Smooth muscle cell of the pulmonary artery (primary cell): Measurements from ENCODE around the gene LRTM2. TPM values are rescaled to one million over a fixed set of nuclear protein-coding genes. Genes with fewer than 3 reads are reported as not detected.

Source experiments
- total RNA-seq: library from RNA; depleted of rRNA; stranded (reverse); fragments of >200 nt; gene quantifications from 2 replicates; pipeline ENCODE4 v1.2.3, GENCODE V29; 2014

Gene LRTM2
- not detected in 2 replicates for total RNA-seq

DNA sequence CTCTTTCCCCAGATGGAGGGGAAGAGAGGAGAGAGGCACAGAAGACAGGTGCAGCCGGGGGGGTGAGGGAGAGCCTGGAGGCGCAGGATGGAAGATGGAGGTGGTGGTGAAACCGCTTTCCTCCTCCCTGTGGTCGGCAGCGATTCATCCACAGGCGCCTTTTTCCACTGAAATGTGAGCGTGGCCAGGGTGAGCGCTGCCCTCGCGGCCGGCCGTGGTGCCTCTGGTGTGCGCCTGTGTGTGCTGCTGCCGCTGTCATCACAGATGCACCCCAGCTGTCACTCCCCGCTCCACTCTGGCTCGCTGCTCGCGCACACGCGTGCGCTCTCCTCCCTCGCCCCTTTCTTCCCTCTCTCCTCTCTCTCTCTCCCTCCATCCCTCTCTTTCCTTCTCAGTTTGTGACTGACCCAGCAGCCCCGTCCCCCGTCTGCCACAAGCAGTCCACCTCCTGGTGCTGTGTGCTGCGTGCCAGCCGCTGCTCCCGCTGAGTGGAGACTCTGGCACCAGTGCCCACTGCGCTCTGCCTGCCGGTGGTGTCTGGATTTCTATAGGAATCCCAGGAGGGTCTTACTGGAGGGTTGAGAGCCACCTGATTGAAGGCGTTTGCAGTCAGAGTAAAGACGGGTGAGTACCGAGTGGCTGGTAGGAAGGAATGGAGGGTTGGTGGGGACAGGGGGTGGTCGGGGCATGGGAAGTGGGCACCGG is at the start of gene LRTM2:
Gene LRTM2, plus strand, starts transcription at position 375 of the 705 bp plus-strand sequence. CDS start 7,584 bp downstream, outside the sequence.

Other genes with a start within 250 kb of the LRTM2 start
- 13.6 and 21.1 TPM in 2 replicates for gene FBXL14, start 226.0 kb upstream of the LRTM2 start, total RNA-seq
- gene WNT5B, start 191.3 kb upstream of the LRTM2 start, total RNA-seq, result 50.8 and 69.2 TPM in 2 replicates
- gene ADIPOR2, start 129.5 kb upstream of the LRTM2 start, total RNA-seq, result 41.7 and 43.9 TPM in 2 replicates
- 0.07 and 1.5 TPM in 2 replicates for gene CACNA2D4, start 98.1 kb downstream of the LRTM2 start, total RNA-seq
- 7.6 and 9.0 TPM in 2 replicates for gene DCP1B, start 183.9 kb downstream of the LRTM2 start, total RNA-seq
- 8.9 and 10.0 TPM in 2 replicates for gene CACNA1C, start 232.4 kb downstream of the LRTM2 start, total RNA-seq